CD14-positive monocyte (primary cell): ENCODE results near the gene PRPF40B. TPM values are rescaled to one million over a fixed set of nuclear protein-coding genes. Genes with fewer than 3 reads are reported as not detected.

ENCODE experiments used
- DNase-seq, 3 donors: peaks; one replicate each; pipeline ENCODE4 v3.0.0-alpha.2; 2011 to 2022
- H2AFZ ChIP-seq: 2 replicates; pipeline ENCODE4 v1.6.0; 2012; ENCODE audit warnings: mild to moderate bottlenecking, low read depth, low read length, inconsistent platforms; ENCODE audit not compliant: insufficient read depth, poor library complexity, severe bottlenecking
- H3K27ac ChIP-seq, 2 donors: 1 replicate in 1 of 2; 2 replicates in 1 of 2; pipeline ENCODE4 v1.5.1; 2012 to 2013; ENCODE audit warnings: low read length in 2 of 2, control low read depth in 1 of 2, inconsistent platforms in 1 of 2, low read depth in 1 of 2, mild to moderate bottlenecking in 1 of 2
- H3K27me3 ChIP-seq, 2 donors: one replicate each; pipeline versions ENCODE4 v1.6.0 to v1.6.1; 2011 to 2013; ENCODE audit warnings: low read length in 2 of 2; ENCODE audit not compliant: control insufficient read depth in 2 of 2, insufficient read depth in 2 of 2
- H3K36me3 ChIP-seq, 2 donors: replicated peaks in 1 of 2; 1 replicate in 1 of 2; 2 replicates in 1 of 2; pipeline versions ENCODE4 v1.5.1 to v1.6.1; 2012 to 2013; ENCODE audit warnings: low read length in 2 of 2, control low read depth in 1 of 2, inconsistent platforms in 1 of 2, mild to moderate bottlenecking in 1 of 2; ENCODE audit not compliant: insufficient read depth in 2 of 2, control insufficient read depth in 1 of 2
- H3K4me1 ChIP-seq, 2 donors: 1 replicate in 1 of 2; 2 replicates in 1 of 2; pipeline versions ENCODE4 v1.5.1 to v1.6.1; 2012 to 2013; ENCODE audit warnings: low read length in 2 of 2, control low read depth in 1 of 2, inconsistent platforms in 1 of 2, mild to moderate bottlenecking in 1 of 2, moderate library complexity in 1 of 2; ENCODE audit not compliant: insufficient read depth in 2 of 2, control insufficient read depth in 1 of 2
- H3K4me2 ChIP-seq: replicated peaks from 2 replicates; pipeline ENCODE3; 2012; ENCODE audit warnings: low read length, moderate library complexity, mild to moderate bottlenecking; ENCODE audit not compliant: poor library complexity, severe bottlenecking; ENCODE audit errors: extremely low read depth
- H3K4me3 ChIP-seq, 3 experiments: fragments of 200-600 bp in 1 of 3; sonication (generic) in 1 of 3; replicated peaks in 1 of 3; 1 replicate in 2 of 3; 2 replicates in 1 of 3; pipeline ENCODE4 v1.5.1; 2011 to 2013; ENCODE audit warnings: low read length in 3 of 3, mild to moderate bottlenecking in 3 of 3, control low read depth in 2 of 3, low read depth in 2 of 3, inconsistent platforms in 1 of 3, moderate library complexity in 1 of 3
- H3K79me2 ChIP-seq: 2 replicates; pipeline ENCODE4 v1.6.0; 2012; ENCODE audit warnings: mild to moderate bottlenecking, control low read depth, inconsistent platforms, low read length, moderate library complexity; ENCODE audit not compliant: insufficient read depth
- H3K9ac ChIP-seq: 2 replicates; pipeline ENCODE4 v1.6.0; 2017; ENCODE audit warnings: low read length, mild to moderate bottlenecking; ENCODE audit not compliant: insufficient read depth, poor library complexity, severe bottlenecking
- H3K9me3 ChIP-seq, 2 donors: replicated peaks in 1 of 2; 1 replicate in 1 of 2; 2 replicates in 1 of 2; pipeline versions ENCODE4 v1.5.1 to v1.6.1; 2012 to 2013; ENCODE audit warnings: low read length in 2 of 2, control low read depth in 1 of 2; ENCODE audit not compliant: control insufficient read depth in 1 of 2, insufficient read depth in 1 of 2
- H4K20me1 ChIP-seq: 2 replicates; pipeline ENCODE4 v1.6.0; 2012; ENCODE audit warnings: mild to moderate bottlenecking, low read length, control low read depth, moderate library complexity; ENCODE audit not compliant: insufficient read depth
- H3K27ac Mint-ChIP-seq, 7 donors: one replicate each; pipeline ENCODE4 v1.8.0; 2020; ENCODE audit warnings: mild to moderate bottlenecking in 7 of 7, mixed read lengths in 7 of 7, moderate library complexity in 6 of 7, inconsistent platforms in 2 of 7
- H3K27me3 Mint-ChIP-seq, 3 donors: one replicate each; pipeline ENCODE4 v1.8.0; 2021 to 2022; ENCODE audit warnings: low read depth in 3 of 3, mild to moderate bottlenecking in 3 of 3, mixed read lengths in 3 of 3, moderate library complexity in 3 of 3, inconsistent platforms in 1 of 3
- H3K36me3 Mint-ChIP-seq, 2 donors: one replicate each; pipeline ENCODE4 v1.8.0; 2020; ENCODE audit warnings: mixed read lengths in 2 of 2, inconsistent platforms in 1 of 2, mild to moderate bottlenecking in 1 of 2
- H3K4me1 Mint-ChIP-seq: one replicate; pipeline ENCODE4 v1.8.0; 2020; ENCODE audit warnings: mild to moderate bottlenecking, mixed read lengths
- H3K4me3 Mint-ChIP-seq, 2 donors: one replicate each; pipeline ENCODE4 v1.8.0; 2020; ENCODE audit warnings: mild to moderate bottlenecking in 2 of 2, mixed read lengths in 2 of 2, moderate library complexity in 1 of 2
- H3K9me3 Mint-ChIP-seq, 7 donors: one replicate each; pipeline ENCODE4 v1.8.0; 2020 to 2022; ENCODE audit warnings: mixed read lengths in 7 of 7, mild to moderate bottlenecking in 6 of 7, moderate library complexity in 6 of 7, inconsistent platforms in 2 of 7
- CTCF ChIP-seq: fragments of 200-600 bp; IDR thresholded peaks from one replicate; pipeline ENCODE4 v1.8.0; 2022; ENCODE audit warnings: antibody characterized with exemption, mild to moderate bottlenecking
- WGBS: methylation state at CpG from one replicate; pipeline ENCODE4 v1.1.5; 2013; ENCODE audit warnings: missing lambda C conversion rate; ENCODE audit not compliant: insufficient coverage; 5-methylcytosine and 5-hydroxymethylcytosine counted together
- intact Hi-C, 2 donors: fragments of 100-400 bp; cut with micrococcal nuclease; formaldehyde crosslinking; loops; one replicate each; pipeline versions ENCODE4 v1.15.0 to v1.15.1; 2023
- polyA plus RNA-seq, 3 donors: library from polyadenylated mRNA; depleted of rRNA in 1 of 3; unstranded in 2 of 3; stranded (reverse) in 1 of 3; fragments of 300-500 nt in 2 of 3; fragments of >200 nt in 1 of 3; fragmentation: Illumina TruSeq in 2 of 3; gene quantifications; 1 replicate in 2 of 3; 2 replicates in 1 of 3; pipeline ENCODE4 v1.2.3, GENCODE V29; 2012 to 2021

The PRPF40B gene
- polyA plus RNA-seq, 3 donors = 0.14 to 1.3 (median 0.57) TPM

- Mint-ChIP-seq H3K36me3 (peaks cover 6 to 10% of the 10 kb centered on the region in 2 donors), H3K4me3 (no peak overlapping the region), H3K4me1 (peaks cover 2% of the 10 kb centered on the region), H3K27me3 (peaks cover 0 to 2% (median 0%) of the 10 kb centered on the region in 3 donors), H3K27ac (no peak overlapping the region), H3K9me3 (peaks cover 0 to 1% (median 0%) of the 10 kb centered on the region in 7 donors)
- DNase-seq = no peak
- no peaks in the 10 kb centered on the region for H3K9me3 ChIP-seq
- 80% methylated on average over 9 of the region's 13 CpGs for WGBS
- no peaks in the 10 kb centered on the region for H3K36me3 ChIP-seq
- no peaks in the 10 kb centered on the region for H4K20me1 ChIP-seq
- H2AFZ ChIP-seq = no peak overlapping the region
- no peaks in the 10 kb centered on the region for H3K79me2 ChIP-seq
- H3K9ac ChIP-seq = no peak overlapping the region
- H3K4me3 ChIP-seq = no peak overlapping the region
- intact Hi-C loops = no loop called here
- H3K4me2 ChIP-seq = no peak overlapping the region
- H3K27ac ChIP-seq = no peak overlapping the region
- TF ChIP-seq CTCF = no peak
- H3K27me3 ChIP-seq = no peaks in the 10 kb centered on the region
- H3K4me1 ChIP-seq = no peaks in the 10 kb centered on the region
These were observed 44.8 kb upstream of the PRPF40B start for GRCh38 chr12:49578471-49579112.

- Mint-ChIP-seq H3K9me3 (peaks cover 0 to 1% (median 0%) of the 10 kb centered on the region in 7 donors), H3K36me3 (peaks cover 9 to 12% of the 10 kb centered on the region in 2 donors), H3K4me3 (peak overlapping the region in 1 of 2 donors; percentile 35), H3K27ac (peak overlapping the region in 1 of 7 donors; percentile 31), H3K4me1 (peaks cover 8% of the 10 kb centered on the region), H3K27me3 (peaks cover 0 to 1% (median 0%) of the 10 kb centered on the region in 3 donors)
- intact Hi-C loops = loop anchor here in 1 of 2 donors (5.0 kb wide), 1 partner anchor 224 kb away; no protein-coding TSS in a partner anchor
- Histone ChIP-seq H3K4me3 (no peak overlapping the region), H3K27ac (peak overlapping the region in 1 of 2 donors; percentile 5), H3K36me3 (no peaks in the 10 kb centered on the region), H3K4me1 (no peaks in the 10 kb centered on the region), H3K79me2 (no peaks in the 10 kb centered on the region), H4K20me1 (no peaks in the 10 kb centered on the region), H3K27me3 (no peaks in the 10 kb centered on the region), H3K9ac (no peak overlapping the region), H3K9me3 (no peaks in the 10 kb centered on the region), H2AFZ (no peak overlapping the region), H3K4me2 (no peak overlapping the region)
- peak; percentile 33 to 47 (median 46) for DNase-seq
- TF ChIP-seq CTCF = peak; percentile 86
- WGBS = 68% methylated on average over 3 of the region's 8 CpGs
These were observed 42.5 kb upstream of the PRPF40B start for GRCh38 chr12:49580572-49581535.
